ENCODE data around the gene PSMC3IP. TPM values are rescaled to one million over a fixed set of nuclear protein-coding genes. Genes with fewer than 3 reads are reported as not detected.

Gene PSMC3IP, protein sequence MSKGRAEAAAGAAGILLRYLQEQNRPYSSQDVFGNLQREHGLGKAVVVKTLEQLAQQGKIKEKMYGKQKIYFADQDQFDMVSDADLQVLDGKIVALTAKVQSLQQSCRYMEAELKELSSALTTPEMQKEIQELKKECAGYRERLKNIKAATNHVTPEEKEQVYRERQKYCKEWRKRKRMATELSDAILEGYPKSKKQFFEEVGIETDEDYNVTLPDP
- total RNA-seq, result 4.6 and 7.1 TPM in 2 replicates

DNA sequence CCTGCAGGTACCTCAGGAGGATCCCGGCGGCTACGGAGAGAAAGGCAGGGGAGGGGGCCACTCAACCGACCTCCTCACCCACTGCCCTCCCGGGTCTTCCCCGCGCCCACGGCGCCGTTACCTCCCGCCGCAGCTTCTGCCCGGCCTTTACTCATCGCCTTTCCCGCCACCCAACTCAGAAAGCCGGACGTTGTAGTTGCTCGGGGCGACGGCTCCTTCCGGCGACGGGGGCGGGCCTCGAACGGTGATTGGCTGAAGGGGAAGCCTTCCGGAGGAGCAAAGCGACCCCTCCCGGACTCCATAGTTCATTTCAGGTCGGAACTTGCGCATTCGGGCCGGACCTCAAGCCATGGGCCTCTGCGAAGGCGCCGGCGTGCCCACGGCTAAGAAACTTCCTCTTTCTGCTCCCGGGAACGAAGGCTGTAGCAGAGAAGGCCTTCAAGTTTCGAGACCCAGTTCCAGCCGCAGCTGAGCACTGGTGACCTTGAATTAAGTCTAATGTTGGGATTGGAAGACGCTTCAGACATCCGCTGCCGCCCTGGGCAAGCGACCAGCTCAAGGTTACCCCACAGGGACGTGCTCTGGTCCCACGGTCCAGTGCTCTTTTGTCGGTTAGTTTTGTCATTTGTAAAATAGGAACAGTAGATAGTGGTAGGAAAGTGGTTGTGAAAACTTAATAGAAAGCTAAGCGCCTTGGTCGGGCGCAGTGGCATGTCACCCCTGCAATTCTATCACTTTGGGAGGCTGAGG is at the start of gene PSMC3IP:
Gene PSMC3IP (minus strand): TSS at position 198 of the 750 bp plus-strand sequence. CDS start 43 bp downstream, at position 155.

DNA sequence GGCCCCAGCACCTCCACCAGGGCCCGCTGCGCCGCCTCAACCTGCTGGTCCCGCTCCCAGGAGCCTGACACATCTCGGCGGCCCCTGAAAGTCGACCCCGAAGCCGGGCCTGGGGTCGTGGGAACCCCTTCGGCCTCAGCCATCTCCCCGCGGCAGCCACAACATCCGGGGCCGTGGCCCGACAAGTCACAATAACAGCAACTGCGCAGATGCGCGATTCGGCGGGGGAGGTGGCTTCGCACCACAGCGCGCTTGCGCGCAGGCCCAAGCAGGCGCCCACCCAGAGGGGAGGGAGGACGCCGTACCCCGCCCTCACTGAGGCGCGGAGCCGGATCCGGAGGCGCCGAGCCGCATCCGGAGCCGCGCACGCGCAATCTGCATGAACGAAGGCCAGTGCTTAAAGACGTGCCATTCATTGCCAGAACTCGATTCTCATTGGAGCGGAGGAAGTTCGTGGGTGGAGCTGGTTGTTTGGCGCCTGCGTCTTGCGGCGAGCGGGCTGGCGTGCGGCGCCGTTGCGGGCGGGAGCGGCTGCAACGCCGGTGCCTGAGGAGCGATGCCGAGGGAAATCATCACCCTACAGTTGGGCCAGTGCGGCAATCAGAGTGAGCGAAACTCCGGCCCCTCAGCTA is 31.8 kb upstream of the PSMC3IP start, which contains the start of the genes RETREG3 and TUBG1:
Gene RETREG3 (minus strand): TSS at position 193 of the 632 bp plus-strand sequence. CDS start 50 bp downstream, at position 143.
Gene TUBG1 (plus strand): TSS at position 502 of the 632 bp plus-strand sequence. CDS start 55 bp downstream, at position 557.

DNA sequence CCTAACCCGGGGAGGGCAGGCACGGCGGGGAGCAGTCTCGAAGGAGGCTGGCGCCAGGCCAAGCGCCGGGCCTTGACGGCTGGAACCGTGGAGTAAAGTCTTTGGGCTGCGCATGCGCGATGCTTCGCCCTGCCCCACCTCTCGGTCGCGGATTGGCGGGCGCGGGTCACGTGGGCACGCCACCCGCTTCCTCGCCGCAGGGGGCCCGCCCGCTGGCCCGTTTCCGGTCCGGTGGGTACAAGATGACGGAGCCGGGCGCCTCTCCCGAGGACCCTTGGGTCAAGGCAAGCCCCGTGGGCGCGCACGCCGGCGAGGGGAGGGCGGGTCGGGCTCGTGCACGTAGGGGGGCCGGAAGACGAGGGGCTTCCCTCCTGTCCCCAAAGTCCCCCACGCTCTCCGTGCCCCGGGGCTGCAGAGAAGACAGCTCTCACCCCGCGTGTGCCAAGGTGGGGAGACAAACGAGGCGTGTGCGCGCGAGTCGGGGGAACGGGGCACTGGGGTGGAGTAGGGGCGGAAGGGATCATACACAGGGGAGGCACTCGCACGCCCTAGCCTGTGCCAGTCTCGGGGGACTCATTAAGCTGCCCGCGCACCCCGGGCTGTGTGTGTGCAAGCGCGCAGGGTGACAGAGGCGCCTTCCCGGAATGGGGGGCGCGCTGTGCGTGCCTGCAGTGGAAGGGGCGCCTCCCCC is 10.5 kb downstream of the PSMC3IP start, which contains the start of gene MLX:
Gene MLX (plus strand): TSS at position 218 of the 691 bp plus-strand sequence. CDS start 25 bp downstream, at position 243.

DNA sequence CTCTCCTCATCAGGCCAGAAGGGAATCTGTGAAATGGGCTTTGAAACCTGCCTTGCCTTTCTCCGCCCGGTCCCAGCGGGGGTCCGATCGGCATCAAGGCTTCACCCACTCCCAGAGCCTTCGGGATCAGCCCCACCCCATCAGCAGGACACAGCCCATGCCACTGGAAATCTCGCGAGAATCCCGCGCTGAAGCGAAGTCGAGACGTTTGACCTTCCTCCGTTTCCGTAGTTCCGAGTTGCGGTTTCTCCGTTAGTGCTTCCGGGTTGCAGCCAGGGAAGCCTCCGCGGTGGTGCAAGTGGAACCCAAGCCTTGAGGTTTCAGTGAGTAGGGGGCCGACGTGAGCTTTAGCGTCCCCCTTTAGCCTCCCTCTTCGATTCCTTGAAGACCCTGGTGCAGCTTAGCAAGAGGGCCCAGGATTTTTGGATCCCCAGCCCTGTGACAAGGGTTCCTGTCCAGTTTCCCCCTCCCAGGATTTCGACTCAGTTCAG is 15.6 kb downstream of the PSMC3IP start, which contains the start of gene COASY:
Gene COASY (plus strand): TSS at position 252 of the 491 bp plus-strand sequence. CDS start 475 bp downstream, outside the sequence.

DNA sequence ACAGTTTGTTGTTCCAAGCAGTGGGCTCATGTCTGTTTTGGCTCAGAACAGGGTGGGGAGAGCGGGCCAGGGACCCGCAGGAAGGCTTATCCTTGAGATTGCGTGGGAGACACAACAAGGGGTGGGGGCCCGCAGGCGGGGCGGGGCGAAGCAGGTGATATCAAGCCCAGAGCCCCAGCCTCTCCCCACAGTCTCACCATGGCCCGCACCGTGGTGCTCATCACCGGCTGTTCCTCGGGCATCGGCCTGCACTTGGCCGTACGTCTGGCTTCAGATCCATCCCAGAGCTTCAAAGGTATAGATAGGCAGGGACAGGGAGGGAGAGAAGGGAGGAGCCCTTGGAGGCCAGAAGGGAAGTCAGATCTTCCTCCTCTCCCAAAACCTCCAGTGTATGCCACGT is 24.8 kb downstream of the PSMC3IP start, which contains the start of gene HSD17B1:
Gene HSD17B1 (plus strand): TSS at position 188 of the 400 bp plus-strand sequence. CDS start 11 bp downstream, at position 199.

DNA sequence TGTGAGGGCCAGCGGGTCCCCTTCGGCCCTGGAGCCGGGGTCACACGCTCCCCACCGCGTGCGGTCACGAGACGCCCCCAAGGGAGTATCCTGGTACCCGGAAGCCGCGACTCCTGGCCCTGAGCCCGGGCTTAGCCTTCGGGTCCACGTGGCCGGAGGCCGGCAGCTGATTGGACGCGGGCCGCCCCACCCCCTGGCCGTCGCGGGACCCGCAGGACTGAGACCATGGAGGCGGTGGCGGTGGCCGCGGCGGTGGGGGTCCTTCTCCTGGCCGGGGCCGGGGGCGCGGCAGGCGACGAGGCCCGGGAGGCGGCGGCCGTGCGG is 41.5 kb downstream of the PSMC3IP start, which contains the start of gene NAGLU:
Gene NAGLU (plus strand): TSS at position 194 of the 324 bp plus-strand sequence. CDS start 32 bp downstream, at position 226.

Other genes with a start within 250 kb of the PSMC3IP start
- gene STAT3, start 189.3 kb downstream of the PSMC3IP start, total RNA-seq, result 159 and 175 TPM in 2 replicates
- 1,287 and 1,296 TPM in 2 replicates for gene CAVIN1, start 154.5 kb downstream of the PSMC3IP start, total RNA-seq
- 31.7 and 32.6 TPM in 2 replicates for gene ATP6V0A1, start 118.9 kb downstream of the PSMC3IP start, total RNA-seq
- gene NAGLU, start 41.5 kb downstream of the PSMC3IP start, total RNA-seq, result 29.7 and 31.0 TPM in 2 replicates
- gene HSD17B1, start 24.8 kb downstream of the PSMC3IP start, total RNA-seq, result 0.10 and 0.65 TPM in 2 replicates
- 19.6 and 23.8 TPM in 2 replicates for gene COASY, start 15.6 kb downstream of the PSMC3IP start, total RNA-seq
- gene MLX, start 10.6 kb downstream of the PSMC3IP start, total RNA-seq, result 37.2 and 37.4 TPM in 2 replicates
- 62.4 and 80.3 TPM in 2 replicates for gene RETREG3, start 31.6 kb upstream of the PSMC3IP start, total RNA-seq
- gene TUBG1, start 32.0 kb upstream of the PSMC3IP start, total RNA-seq, result 57.5 and 64.1 TPM in 2 replicates
- 6.1 and 9.5 TPM in 2 replicates for gene TUBG2, start 81.6 kb upstream of the PSMC3IP start, total RNA-seq
- gene PLEKHH3, start 99.3 kb upstream of the PSMC3IP start, total RNA-seq, result 9.6 and 18.0 TPM in 2 replicates
- gene CCR10, start 104.1 kb upstream of the PSMC3IP start, total RNA-seq, result 2.1 and 2.6 TPM in 2 replicates
- 23.8 and 30.2 TPM in 2 replicates for gene CNTNAP1, start 104.8 kb upstream of the PSMC3IP start, total RNA-seq
- gene EZH1, start 167.3 kb upstream of the PSMC3IP start, total RNA-seq, result 18.0 and 19.2 TPM in 2 replicates
- gene RAMP2, start 183.5 kb upstream of the PSMC3IP start, total RNA-seq, result 7.6 and 19.6 TPM in 2 replicates
- 46.1 and 50.1 TPM in 2 replicates for gene VPS25, start 195.7 kb upstream of the PSMC3IP start, total RNA-seq
- 1.3 and 2.6 TPM in 2 replicates for gene WNK4, start 202.9 kb upstream of the PSMC3IP start, total RNA-seq
- gene COA3, start 221.0 kb upstream of the PSMC3IP start, total RNA-seq, result 43.2 and 46.4 TPM in 2 replicates
- gene CNTD1, start 221.1 kb upstream of the PSMC3IP start, total RNA-seq, result under 0.01 TPM in 1 of 2 replicates, not detected in the other
- gene BECN1, start 246.6 kb upstream of the PSMC3IP start, total RNA-seq, result 81.2 and 86.2 TPM in 2 replicates